SK-N-SH (cell line): ENCODE data around the gene ZNF496. TPM values are rescaled to one million over a fixed set of nuclear protein-coding genes. Genes with fewer than 3 reads are reported as not detected.

Experiments
- CTCF ChIA-PET: fragments of 300-600, 350-600 bp; formaldehyde crosslinking; extraction: SDS; loops from one replicate; lab custom pipeline; 2021; lab: Yijun Ruan, JAX
- POLR2A ChIA-PET: fragments of 350-600 bp; sonication (Branson Sonifier 250); formaldehyde crosslinking; extraction: SDS; loops from one replicate; lab custom pipeline; 2020; ENCODE audit warnings: antibody characterized with exemption, inconsistent platforms; lab: Yijun Ruan, JAX
- DNase-seq: peaks from one replicate; pipeline ENCODE4 v3.0.0; 2012
- H2AFZ ChIP-seq: fragments of 200-600 bp; sonication (generic); 2 replicates; pipeline ENCODE4 v1.8.1; 2016; ENCODE audit warnings: antibody characterized with exemption, mild to moderate bottlenecking, low read depth
- H3F3A ChIP-seq: fragments of 200-600 bp; sonication (generic); replicated peaks from 2 replicates; pipeline ENCODE3; 2016; ENCODE audit warnings: antibody characterized with exemption, mild to moderate bottlenecking; ENCODE audit not compliant: insufficient read depth
- H3K27ac ChIP-seq, 2 experiments: fragments of 200-500 bp in 1 of 2; fragments of 200-600 bp in 1 of 2; sonication (Bioruptor generic) in 1 of 2; sonication (generic), shearing (Covaris generic) in 1 of 2; 2 replicates each; pipeline versions ENCODE4 v1.5.1 to v1.6.1; 2014 to 2016; ENCODE audit warnings: low read depth in 2 of 2, inconsistent platforms in 1 of 2, low read length in 1 of 2, mild to moderate bottlenecking in 1 of 2, mixed read lengths in 1 of 2
- H3K27me3 ChIP-seq: fragments of 200-600 bp; sonication (generic), shearing (Covaris generic); 2 replicates; pipeline ENCODE4 v1.6.1; 2016; ENCODE audit warnings: mixed run types; ENCODE audit not compliant: insufficient read depth
- H3K36me3 ChIP-seq, 2 experiments: fragments of 200-500 bp in 1 of 2; fragments of 200-600 bp in 1 of 2; sonication (Bioruptor generic) in 1 of 2; sonication (generic) in 1 of 2; replicated peaks in 1 of 2; 2 replicates each; pipeline versions ENCODE3 to v1.5.1; 2014 to 2016; ENCODE audit warnings: low read length in 1 of 2, mild to moderate bottlenecking in 1 of 2; ENCODE audit not compliant: insufficient read depth in 2 of 2, control insufficient read depth in 1 of 2
- H3K4me1 ChIP-seq, 2 experiments: fragments of 200-500 bp in 1 of 2; fragments of 200-600 bp in 1 of 2; sonication (Bioruptor generic) in 1 of 2; sonication (generic), shearing (Covaris generic) in 1 of 2; 2 replicates each; pipeline versions ENCODE4 v1.5.1 to v1.6.1; 2014 to 2016; ENCODE audit warnings: low read depth in 1 of 2, low read length in 1 of 2, mixed run types in 1 of 2; ENCODE audit not compliant: insufficient read depth in 2 of 2, control insufficient read depth in 1 of 2
- H3K4me2 ChIP-seq: fragments of 200-600 bp; sonication (generic), shearing (Covaris generic); 2 replicates; pipeline ENCODE4 v1.6.1; 2017; ENCODE audit warnings: mixed run types
- H3K4me3 ChIP-seq, 2 experiments: fragments of 200-500 bp in 1 of 2; fragments of 200-600 bp in 1 of 2; sonication (Bioruptor generic) in 1 of 2; sonication (generic), shearing (Covaris generic) in 1 of 2; 2 replicates each; pipeline versions ENCODE4 v1.5.1 to v1.8.1; 2014 to 2016; ENCODE audit warnings: low read depth in 2 of 2, inconsistent platforms in 1 of 2, low read length in 1 of 2, mild to moderate bottlenecking in 1 of 2, mixed read lengths in 1 of 2, moderate library complexity in 1 of 2
- H3K79me2 ChIP-seq: fragments of 200-600 bp; sonication (generic); 2 replicates; pipeline ENCODE4 v1.8.1; 2017; ENCODE audit warnings: mild to moderate bottlenecking; ENCODE audit not compliant: insufficient read depth
- H3K9ac ChIP-seq: fragments of 200-600 bp; sonication (generic); 2 replicates; pipeline ENCODE4 v1.6.1; 2017; ENCODE audit warnings: mixed run types
- H3K9me2 ChIP-seq: fragments of 200-600 bp; sonication (generic); 2 replicates; pipeline ENCODE4 v1.6.1; 2017; ENCODE audit warnings: mixed run types
- H3K9me3 ChIP-seq: fragments of 200-600 bp; sonication (generic); 2 replicates; pipeline ENCODE4 v1.6.1; 2017; ENCODE audit warnings: mixed run types, mild to moderate bottlenecking, moderate library complexity
- H4K20me1 ChIP-seq: fragments of 200-600 bp; sonication (generic); 2 replicates; pipeline ENCODE4 v1.6.1; 2017; ENCODE audit warnings: mild to moderate bottlenecking, mixed run types; ENCODE audit not compliant: insufficient read depth
- CHD2 ChIP-seq: fragments of 150-350 bp; IDR thresholded peaks from 2 replicates; pipeline ENCODE4 v1.6.1; 2018; ENCODE audit warnings: low read length; ENCODE audit not compliant: partially characterized antibody
- ELF1 ChIP-seq: IDR thresholded peaks from 2 replicates; pipeline ENCODE4 v1.4.0; 2012
- EP300 ChIP-seq, 2 experiments: IDR thresholded peaks; 2 replicates each; pipeline versions ENCODE4 v1.4.0 to v1.6.1; 2012; ENCODE audit warnings: borderline replicate concordance in 1 of 2, low read depth in 1 of 2, low read length in 1 of 2
- EZH2phosphoT487 ChIP-seq: fragments of 200-600 bp; sonication (generic); IDR thresholded peaks from 2 replicates; pipeline ENCODE4 v1.6.1; 2017; ENCODE audit warnings: low read depth, mixed run types, mild to moderate bottlenecking, antibody characterized with exemption, moderate library complexity, borderline replicate concordance
- FOSL2 ChIP-seq: IDR thresholded peaks from 2 replicates; pipeline ENCODE4 v1.4.0; 2012; ENCODE audit warnings: low read depth, mild to moderate bottlenecking, moderate library complexity, borderline replicate concordance
- FOXJ3 ChIP-seq: sonication (generic); formaldehyde crosslinking; IDR thresholded peaks from 2 replicates; pipeline ENCODE4 v1.5.1; 2020; ENCODE audit warnings: mild to moderate bottlenecking, missing genetic modification reagents
- FOXM1 ChIP-seq: IDR thresholded peaks from 2 replicates; pipeline ENCODE4 v1.4.0; 2012; ENCODE audit warnings: low read depth, mild to moderate bottlenecking
- GATA2 ChIP-seq: sonication (generic); formaldehyde crosslinking; IDR thresholded peaks from 2 replicates; pipeline ENCODE4 v1.5.0; 2020; ENCODE audit warnings: mild to moderate bottlenecking, missing genetic modification reagents
- JUND ChIP-seq: IDR thresholded peaks from 2 replicates; pipeline ENCODE4 v1.4.0; 2012
- NFIC ChIP-seq: IDR thresholded peaks from 2 replicates; pipeline ENCODE4 v1.4.0; 2012; ENCODE audit warnings: borderline replicate concordance
- PBX3 ChIP-seq: IDR thresholded peaks from 2 replicates; pipeline ENCODE4; 2012
- RFX5 ChIP-seq: IDR thresholded peaks from 2 replicates; pipeline ENCODE4 v1.6.1; 2012; ENCODE audit warnings: mild to moderate bottlenecking, improper control_type of control experiment, low read length
- SIN3A ChIP-seq: IDR thresholded peaks from 2 replicates; pipeline ENCODE4 v1.6.1; 2012; ENCODE audit warnings: low read depth, mild to moderate bottlenecking, low read length, moderate library complexity, borderline replicate concordance
- SMC3 ChIP-seq: IDR thresholded peaks from 2 replicates; pipeline ENCODE4 v1.6.1; 2012; ENCODE audit warnings: low read depth, low read length, improper control_type of control experiment
- USF2 ChIP-seq: fragments of 150-350 bp; IDR thresholded peaks from 2 replicates; pipeline ENCODE4 v1.6.1; 2017; ENCODE audit warnings: antibody characterized with exemption, low read length, low read depth, borderline replicate concordance
- YY1 ChIP-seq: IDR thresholded peaks from 2 replicates; pipeline ENCODE4 v1.4.0; 2012; ENCODE audit warnings: low read depth, mild to moderate bottlenecking
- WGBS: methylation state at CpG from one replicate; pipeline ENCODE4 v1.1.6; 2017; ENCODE audit warnings: low lambda C conversion rate; 5-methylcytosine and 5-hydroxymethylcytosine counted together
- polyA plus RNA-seq, 3 experiments: library from polyadenylated mRNA; depleted of rRNA; stranded (reverse); fragments of >200 nt; gene quantifications; 2 replicates each; pipeline ENCODE4 v1.2.3, GENCODE V29; 2012
- TF ChIP-seq, protein P1 (sequence below): fragments of 200-600 bp; sonication (generic); IDR thresholded peaks from 2 replicates; pipeline ENCODE4 v1.6.1; 2017; ENCODE audit warnings: antibody characterized with exemption, mild to moderate bottlenecking, moderate library complexity
- TF ChIP-seq, protein P2 (sequence below): IDR thresholded peaks from 2 replicates; pipeline ENCODE4 v1.4.0; 2012; ENCODE audit warnings: low read depth, borderline replicate concordance
- TF ChIP-seq, protein P3 (sequence below): fragments of 150-350 bp; IDR thresholded peaks from 2 replicates; pipeline ENCODE4 v1.6.1; 2016; ENCODE audit warnings: mild to moderate bottlenecking, low read depth, low read length

ZNF496 gene
- polyA plus RNA-seq, 1 of the 3 experiments (the other 2 are of a cell fraction) = 23.2 TPM

DNA sequence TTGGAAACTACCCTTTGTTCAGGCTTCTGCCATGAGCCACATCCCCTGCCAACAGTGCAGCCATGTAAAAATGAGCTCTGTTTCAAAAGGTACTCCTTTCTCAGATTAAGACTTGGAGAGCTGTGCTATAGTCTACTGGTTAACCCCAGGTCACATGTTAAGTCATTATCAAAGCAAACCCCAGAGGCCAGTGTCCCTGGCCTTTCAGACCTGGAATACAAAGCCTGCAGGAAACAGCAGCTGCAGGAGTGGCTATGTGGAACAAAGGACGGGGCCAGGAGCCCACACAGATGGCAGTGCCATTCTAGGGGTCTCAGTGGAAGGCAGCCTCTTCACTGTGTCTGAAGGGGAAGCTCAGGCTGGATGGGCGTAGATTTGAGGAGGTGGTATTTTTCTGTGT lies 6.7 kb downstream of the ZNF496 start:
- CTCF ChIA-PET = no interaction called here
- Histone ChIP-seq H3F3A (no peaks in the 10 kb centered on the region), H3K9me3 (no peaks in the 10 kb centered on the region), H3K4me2 (no peak overlapping the region), H2AFZ (no peak overlapping the region), H3K9ac (no peak overlapping the region), H3K36me3 (peaks cover 63 to 93% of the 10 kb centered on the region in 2 experiments), H3K27ac (no peak overlapping the region), H3K79me2 (peaks cover 31% of the 10 kb centered on the region), H3K27me3 (no peaks in the 10 kb centered on the region), H4K20me1 (peaks cover 5% of the 10 kb centered on the region), H3K4me1 (peaks cover under 1 to 4% of the 10 kb centered on the region in 2 experiments; a peak in 1 of 4 replicates), H3K4me3 (no peak overlapping the region), H3K9me2 (no peaks in the 10 kb centered on the region)
- TF ChIP-seq FOSL2 (no peak), SMC3 (no peak), EP300 (IDR thresholded peaks at IDR 0.05; ENCODE audit: borderline replicate concordance in 1 of 2, low read depth in 1 of 2, low read length in 1 of 2) (no peak), NFIC (no peak), USF2 (no peak), CHD2 (no peak), RFX5 (no peak), GATA2 (CRISPR knock-in tag) (no peak), FOXJ3 (no peak), EZH2phosphoT487 (no peak), SIN3A (no peak), PBX3 (no peak), FOXM1 (no peak), JUND (no peak), ELF1 (no peak), YY1 (no peak)
- TF ChIP-seq, protein P1, sequence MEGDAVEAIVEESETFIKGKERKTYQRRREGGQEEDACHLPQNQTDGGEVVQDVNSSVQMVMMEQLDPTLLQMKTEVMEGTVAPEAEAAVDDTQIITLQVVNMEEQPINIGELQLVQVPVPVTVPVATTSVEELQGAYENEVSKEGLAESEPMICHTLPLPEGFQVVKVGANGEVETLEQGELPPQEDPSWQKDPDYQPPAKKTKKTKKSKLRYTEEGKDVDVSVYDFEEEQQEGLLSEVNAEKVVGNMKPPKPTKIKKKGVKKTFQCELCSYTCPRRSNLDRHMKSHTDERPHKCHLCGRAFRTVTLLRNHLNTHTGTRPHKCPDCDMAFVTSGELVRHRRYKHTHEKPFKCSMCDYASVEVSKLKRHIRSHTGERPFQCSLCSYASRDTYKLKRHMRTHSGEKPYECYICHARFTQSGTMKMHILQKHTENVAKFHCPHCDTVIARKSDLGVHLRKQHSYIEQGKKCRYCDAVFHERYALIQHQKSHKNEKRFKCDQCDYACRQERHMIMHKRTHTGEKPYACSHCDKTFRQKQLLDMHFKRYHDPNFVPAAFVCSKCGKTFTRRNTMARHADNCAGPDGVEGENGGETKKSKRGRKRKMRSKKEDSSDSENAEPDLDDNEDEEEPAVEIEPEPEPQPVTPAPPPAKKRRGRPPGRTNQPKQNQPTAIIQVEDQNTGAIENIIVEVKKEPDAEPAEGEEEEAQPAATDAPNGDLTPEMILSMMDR = no peak
- TF ChIP-seq, protein P2, sequence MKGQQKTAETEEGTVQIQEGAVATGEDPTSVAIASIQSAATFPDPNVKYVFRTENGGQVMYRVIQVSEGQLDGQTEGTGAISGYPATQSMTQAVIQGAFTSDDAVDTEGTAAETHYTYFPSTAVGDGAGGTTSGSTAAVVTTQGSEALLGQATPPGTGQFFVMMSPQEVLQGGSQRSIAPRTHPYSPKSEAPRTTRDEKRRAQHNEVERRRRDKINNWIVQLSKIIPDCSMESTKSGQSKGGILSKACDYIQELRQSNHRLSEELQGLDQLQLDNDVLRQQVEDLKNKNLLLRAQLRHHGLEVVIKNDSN = no peak
- TF ChIP-seq, protein P3, sequence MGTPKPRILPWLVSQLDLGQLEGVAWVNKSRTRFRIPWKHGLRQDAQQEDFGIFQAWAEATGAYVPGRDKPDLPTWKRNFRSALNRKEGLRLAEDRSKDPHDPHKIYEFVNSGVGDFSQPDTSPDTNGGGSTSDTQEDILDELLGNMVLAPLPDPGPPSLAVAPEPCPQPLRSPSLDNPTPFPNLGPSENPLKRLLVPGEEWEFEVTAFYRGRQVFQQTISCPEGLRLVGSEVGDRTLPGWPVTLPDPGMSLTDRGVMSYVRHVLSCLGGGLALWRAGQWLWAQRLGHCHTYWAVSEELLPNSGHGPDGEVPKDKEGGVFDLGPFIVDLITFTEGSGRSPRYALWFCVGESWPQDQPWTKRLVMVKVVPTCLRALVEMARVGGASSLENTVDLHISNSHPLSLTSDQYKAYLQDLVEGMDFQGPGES = no peak
- POLR2A ChIA-PET = interaction anchor here (0.6 kb wide), 1 partner anchor 106 kb away, joined by 3 read pairs; no protein-coding TSS in a partner anchor
- no peak for DNase-seq
- WGBS = 100% methylated on average over 2 of the region's 2 CpGs
